ENCODE results near the gene TMEM200B.
"Not testable (repeated sequence)": the region's sequence is repeated elsewhere in the genome, so short reads cannot be mapped to it uniquely, and the experiment has no call there.

TMEM200B gene

DNA sequence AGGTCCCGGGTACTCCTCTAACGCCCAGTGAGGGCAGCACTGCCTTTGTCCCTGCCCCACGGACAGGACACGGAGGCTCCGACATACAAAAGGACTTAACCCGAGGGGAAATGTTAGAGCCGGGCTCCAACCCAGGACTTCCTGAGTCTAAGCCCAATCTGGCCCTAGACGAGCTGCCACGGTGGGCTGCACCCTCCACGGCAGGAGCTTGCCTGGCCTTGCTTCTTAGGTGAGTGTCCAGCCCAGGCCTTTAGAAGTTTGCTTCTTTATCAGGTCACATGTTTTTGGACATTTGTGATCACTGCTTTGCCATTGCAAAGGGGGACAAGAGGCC is 11.0 kb upstream of the TMEM200B start:
- no peak for DNase-seq (ENCODE audit: low read depth in 1 of 2, low spot score in 1 of 2)

DNA sequence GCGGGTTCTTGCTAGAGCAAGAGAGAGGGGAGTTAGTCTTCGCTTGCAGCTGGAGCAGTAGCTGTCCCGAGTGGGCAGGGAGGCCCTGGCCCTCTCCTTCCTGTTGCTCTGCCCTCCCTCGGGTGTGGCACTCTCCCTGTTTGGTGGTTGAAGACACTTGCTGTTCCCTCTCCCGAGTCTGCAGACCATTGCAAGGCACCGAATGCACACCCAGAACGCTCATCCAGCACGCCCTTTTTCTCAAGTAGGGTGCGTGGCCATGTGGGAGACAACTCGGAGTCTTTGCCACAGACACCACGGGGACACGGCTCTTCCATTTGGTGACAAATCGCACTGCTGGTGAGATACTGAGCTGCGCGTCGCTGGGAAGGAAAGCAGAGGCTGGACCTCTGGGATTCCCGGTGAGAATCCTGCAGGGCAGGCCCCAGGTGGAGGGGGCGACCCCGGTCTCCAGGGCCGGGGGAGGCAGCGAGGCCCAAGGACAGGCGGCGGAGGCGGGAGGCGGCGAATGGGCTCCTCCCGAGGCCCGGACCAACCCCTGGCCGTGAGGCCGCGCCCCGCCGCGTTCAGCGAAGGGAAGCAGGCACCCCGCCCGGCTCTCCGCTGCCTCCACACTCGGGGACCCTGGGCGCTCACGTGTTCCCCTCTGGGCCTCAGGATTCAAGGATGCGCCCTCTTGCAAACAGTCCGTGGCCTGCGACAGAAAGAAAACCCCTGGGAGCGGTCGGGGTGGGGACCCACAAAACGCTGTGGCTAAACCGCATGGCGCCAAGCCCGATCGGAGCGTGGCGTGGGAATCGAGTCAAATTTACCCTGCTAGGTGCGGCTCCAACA is 10.4 kb upstream of the TMEM200B start:
- DNase-seq (ENCODE audit: low read depth in 1 of 2, low spot score in 1 of 2), result no peak

DNA sequence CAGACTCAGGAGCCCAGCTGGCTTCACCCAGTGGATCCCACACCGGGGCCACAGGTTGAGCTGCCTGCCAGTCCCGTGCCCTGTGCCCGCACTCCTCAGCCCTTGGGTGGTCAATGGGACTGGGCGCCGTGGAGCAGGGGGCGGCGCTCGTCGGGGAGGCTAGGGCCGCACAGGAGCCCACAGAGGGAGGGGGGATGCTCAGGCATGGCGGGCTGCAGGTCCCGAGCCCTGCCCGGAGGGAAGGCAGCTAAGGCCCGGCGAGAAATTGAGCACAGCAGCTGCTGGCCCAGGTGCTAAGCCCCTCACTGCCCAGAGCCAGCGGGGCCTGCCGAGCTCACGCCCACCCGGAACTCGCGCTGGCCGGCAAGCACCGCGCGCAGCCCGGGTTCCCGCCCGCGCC is 7.4 kb upstream of the TMEM200B start:
- DNase-seq (ENCODE audit: low read depth in 1 of 2, low spot score in 1 of 2), result not testable (repeated sequence)

DNA sequence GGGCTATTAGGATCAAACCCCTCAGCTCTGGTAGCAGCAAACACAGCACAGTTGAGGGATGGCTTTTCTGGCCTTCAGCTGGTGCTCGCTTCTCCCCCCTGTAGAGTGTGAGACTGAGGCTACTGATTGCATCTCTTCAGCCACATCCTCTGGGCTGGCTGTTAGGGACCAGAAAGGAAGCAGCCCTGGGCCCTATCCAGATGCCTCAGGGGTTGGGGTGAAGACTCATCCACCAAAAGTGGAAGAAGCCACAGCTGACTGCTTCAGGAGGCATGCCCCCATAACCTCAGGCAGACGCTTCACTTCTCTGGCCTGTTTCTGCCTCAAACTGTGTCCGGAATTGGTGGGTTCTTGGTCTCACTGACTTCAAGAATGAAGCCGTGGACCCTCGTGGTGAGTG is 6.2 kb upstream of the TMEM200B start:
- no peak for DNase-seq (ENCODE audit: low read depth in 1 of 2, low spot score in 1 of 2)

DNA sequence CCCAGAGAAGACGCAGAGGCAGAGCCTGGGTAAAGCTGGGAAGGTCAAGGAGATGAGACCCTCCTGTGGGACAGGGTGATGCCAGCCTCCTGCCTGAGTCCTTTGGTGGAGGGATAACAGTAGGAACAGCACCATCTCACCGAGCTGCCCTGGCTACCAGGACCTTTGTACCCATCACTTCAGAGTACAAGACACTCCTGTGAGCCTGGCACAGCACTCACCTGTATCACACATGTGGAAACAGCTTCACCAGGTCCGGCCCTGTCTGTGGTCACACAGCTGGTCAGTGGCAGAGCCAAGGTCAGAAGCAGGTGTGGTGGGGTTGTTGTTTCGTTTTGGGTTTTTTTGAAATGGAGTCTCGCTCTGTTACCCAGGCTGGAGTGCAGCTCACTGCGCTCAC is 5.0 kb upstream of the TMEM200B start:
- DNase-seq (ENCODE audit: low read depth in 1 of 2, low spot score in 1 of 2), result no peak

DNA sequence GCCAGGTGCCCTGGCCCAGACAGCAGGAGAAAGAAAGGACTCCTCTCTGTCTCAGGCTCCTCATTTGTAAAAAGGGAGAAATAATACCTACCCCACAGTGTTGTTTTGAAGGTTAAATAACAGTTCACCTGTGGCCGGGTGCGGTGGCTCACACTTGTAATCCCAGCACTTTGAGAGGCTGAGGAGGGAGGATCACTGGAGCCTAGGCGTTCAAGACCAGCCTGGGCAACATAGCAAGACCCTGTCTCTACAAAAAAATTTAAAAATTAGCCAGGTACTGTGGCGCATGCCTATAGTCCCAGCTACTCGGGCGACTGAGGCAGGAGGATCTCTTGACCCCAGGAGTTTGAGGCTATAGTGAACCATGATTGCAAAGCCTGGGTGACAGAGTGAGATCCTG is 2.5 kb upstream of the TMEM200B start:
- no peak for DNase-seq (ENCODE audit: low read depth in 1 of 2, low spot score in 1 of 2)

DNA sequence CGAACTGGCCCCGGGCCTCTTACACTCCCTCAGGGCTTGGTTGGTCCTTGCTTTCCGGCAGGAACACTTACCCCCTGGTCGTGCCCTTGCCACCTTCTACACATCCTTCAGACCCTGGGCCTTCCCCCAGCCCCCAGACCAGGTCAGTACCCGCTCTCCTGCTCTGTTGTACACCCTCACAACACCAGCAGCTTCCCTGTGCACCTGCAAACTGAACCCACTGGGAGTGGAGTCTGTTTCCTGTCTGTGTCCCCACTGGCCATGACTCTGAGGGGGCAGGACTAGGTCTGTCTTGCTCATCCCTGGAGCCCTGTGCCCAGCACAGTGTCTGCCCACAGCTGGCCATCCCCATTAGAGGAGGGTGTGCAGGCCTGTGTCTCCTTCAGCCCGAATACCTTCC is 2.1 kb upstream of the TMEM200B start:
- DNase-seq (ENCODE audit: low read depth in 1 of 2, low spot score in 1 of 2), result no peak

DNA sequence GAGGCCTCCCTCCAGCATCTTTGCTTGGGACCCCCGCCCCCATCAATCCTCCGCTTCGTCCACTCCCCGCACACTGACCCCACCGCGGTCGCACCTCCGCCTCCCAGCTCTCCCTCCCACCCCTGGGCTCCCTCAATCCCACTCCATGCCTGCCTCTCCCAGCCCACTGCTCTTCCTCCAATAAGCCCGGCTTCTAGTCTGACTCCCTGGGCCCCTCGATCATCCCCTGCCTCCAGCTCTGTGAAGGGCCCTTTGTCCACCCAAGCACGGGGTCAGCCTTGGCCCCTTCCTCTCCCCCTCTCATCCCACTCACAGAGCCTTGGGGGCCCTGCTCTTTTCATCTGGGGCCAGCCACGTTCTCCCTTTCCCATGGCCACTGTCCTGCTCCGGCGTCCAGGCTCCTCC is 1.5 kb upstream of the TMEM200B start:
- DNase-seq (ENCODE audit: low read depth in 1 of 2, low spot score in 1 of 2), result no peak

DNA sequence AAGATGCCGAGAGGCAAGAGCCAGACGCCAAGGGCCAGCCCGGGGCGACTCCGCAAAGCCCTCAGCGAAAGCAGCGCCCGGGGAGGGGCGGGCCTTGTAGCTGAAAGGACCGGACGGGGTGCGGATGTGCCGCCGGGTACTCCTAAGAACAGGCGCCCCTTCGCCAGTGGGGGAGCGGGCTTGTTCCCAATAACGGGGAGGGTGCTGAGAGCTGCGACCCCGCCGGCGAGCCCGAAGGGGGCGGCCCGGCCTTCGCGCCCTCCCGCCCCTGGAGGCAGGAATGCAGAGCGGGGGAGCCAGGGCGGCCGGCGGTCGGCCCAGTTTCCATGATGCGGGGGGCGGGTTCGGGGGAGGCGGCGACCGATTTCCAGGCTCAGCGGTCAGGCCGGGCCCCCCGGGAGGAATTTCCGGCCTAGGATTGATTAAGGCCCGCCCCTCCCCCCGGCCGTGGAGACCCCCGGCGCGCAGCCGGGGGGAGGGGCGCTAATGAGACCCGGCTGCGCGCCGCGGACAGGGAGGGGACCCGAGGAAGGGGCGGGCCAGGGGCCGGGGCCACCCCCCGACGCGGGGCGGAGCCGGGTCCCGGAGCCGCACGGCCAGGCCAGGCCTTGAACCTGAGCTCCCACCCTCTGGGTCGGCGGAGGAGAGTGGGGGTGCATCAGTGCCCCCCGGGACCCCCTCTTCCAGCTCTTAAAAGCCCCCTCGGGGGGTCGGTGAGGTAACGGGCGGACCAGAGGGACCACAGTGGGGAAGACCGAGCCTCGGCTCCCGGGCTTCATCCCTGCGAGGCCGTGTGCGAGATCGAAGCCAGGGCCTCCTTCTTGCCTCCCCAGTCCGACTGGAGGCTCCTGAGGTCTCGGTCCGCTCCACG is 898 bp upstream of the TMEM200B start:
- peak in 1 of 2 donors; percentile 36 for DNase-seq (ENCODE audit: low read depth in 1 of 2, low spot score in 1 of 2)

DNA sequence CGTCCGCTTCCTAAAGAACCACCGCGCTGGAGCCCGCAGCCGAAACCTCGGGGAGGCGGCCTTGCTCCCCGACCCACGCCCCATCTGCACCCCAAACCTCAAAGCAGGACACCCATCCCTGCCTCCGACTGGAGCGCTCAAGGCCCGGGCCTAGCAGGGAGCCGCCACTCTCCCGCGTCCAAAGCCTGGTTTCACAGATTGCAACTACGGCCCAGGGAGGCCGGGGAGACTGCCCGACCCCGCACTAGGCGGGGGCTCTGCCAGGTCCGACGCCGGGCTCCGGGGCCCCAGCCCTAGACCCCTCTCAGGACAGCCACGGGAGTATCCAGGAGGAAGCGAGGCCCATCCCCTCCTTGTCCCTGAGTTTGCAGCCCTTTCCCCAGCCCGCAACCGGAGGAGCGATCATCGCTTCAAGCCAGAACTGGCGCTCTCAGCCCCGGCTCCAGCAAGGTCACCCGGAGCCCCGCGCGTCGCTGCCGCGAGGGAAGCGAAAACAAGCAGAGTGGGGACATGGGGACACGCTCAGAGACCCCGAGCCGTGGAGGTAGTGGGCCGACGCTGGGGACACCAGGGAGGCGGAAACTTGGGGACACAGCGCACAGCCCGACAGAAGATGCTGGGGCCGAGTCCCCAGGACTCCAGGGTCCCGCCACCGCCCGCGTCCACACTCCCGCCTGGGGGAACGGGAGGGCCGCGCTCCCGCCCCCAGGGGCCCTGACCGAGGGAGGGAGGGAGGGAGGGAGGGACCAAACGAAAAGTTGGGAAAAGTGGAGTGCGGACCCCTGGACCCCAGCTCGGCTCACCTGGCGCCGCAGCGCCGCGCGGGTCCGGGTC is 433 bp downstream of the TMEM200B start:
- DNase-seq (ENCODE audit: low read depth in 1 of 2, low spot score in 1 of 2), result no peak

DNA sequence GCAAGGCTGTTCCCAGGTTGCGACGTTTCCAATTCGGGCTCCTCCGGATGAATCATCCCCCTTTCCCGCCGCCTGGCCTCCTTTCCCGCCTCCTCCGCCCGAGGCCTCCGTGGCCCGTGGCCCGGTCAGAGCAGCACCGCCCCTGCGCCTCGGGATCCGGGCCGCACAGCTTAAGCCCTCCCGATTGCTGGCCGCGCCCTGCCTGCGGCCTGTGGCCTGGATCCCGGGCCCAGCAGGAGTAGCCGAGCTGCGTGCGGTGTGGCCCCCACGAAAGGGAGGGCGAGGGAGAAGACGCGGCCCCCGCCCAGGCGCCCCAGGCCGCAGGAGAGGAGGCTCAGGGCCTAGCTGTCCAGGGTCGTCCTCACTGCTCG is 1.0 kb downstream of the TMEM200B start:
- no peak for DNase-seq (ENCODE audit: low read depth in 1 of 2, low spot score in 1 of 2)

DNA sequence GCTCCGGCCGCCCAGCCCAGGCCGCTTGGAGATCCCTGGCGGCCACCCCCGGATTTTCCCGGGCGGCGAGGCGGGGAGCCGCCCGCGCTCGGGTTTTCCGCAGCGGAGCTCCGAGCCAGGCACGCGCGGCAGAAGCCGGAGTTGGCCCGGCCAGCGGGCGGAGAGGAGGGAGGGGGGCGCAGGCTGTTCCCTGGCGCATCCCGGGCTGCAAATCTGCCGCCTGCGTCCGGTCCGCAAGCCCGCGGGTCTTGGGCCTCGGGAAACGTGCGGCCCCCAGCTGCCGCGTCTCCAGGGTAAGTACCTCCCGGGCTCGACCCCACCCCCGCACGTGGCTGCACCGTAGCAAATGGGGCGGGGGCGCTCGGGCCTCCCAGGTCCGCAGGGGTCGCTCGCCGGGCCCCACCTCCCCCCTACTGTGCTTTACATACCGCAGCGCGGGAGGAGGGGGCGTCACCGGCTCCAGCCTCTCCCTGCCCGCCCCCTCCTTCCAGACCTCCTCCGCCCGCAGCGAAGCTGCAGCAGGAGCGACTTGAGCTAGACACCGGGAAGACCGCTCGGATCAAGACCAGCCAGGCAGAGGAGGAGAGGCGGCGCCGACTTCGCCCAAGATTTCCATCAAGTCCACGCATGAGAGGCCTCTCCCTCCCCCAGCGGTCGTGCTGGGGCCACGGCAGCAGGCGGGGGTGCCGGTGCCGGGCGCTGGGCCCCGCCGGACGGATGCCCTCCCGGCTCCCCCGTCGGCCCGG is 1.6 kb downstream of the TMEM200B start:
- DNase-seq (ENCODE audit: low read depth in 1 of 2, low spot score in 1 of 2), result no peak

DNA sequence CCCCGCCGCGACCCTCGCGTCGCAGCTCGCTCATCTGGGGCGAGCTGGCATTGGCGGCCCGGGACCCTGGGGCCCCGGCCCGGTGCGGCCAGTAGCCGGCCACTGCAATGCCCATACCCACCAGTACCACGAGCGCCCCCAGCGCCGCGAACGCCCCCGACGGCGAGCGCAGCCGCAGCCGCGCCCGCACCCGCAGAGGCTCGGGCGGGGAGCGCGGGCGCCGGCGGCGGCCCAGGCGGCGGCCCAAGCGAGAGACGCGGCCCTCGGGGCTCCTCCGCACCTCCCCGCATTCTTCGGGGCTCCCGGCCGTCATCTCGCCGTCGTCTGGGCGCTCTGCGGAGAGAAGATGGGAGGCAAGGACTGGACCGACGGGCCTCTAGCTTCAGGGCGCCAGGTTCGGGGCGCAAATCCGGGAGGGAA is 2.2 kb downstream of the TMEM200B start:
- no peak for DNase-seq (ENCODE audit: low read depth in 1 of 2, low spot score in 1 of 2)

DNA sequence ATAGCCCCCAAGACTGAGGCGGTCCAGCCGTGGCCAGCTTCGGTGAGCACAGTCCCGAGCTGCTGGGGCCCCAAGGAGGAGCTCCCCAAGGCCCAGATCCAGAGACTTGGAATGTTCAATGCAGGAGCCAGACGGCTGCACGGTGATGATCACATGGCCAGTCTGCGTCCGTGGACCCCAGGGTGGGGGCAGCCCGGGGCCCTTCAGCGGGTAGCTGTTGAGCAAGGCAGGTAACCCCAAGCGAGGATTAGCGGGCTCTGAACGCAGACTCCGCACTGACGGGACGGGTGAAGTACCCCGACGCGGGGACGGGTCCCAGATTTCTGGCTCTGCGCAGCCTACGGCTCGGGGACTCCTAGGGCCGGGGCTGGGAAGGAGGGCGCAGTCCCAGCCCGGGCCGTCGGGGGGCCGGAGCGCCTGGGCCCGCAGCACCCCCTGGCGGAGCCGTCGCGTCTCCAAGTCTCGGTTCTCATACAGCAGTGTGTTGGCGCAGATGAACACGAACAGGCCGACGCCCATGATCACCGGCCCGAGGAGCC is 2.7 kb downstream of the TMEM200B start:
- DNase-seq (ENCODE audit: low read depth in 1 of 2, low spot score in 1 of 2), result peak; percentile 37 to 57

DNA sequence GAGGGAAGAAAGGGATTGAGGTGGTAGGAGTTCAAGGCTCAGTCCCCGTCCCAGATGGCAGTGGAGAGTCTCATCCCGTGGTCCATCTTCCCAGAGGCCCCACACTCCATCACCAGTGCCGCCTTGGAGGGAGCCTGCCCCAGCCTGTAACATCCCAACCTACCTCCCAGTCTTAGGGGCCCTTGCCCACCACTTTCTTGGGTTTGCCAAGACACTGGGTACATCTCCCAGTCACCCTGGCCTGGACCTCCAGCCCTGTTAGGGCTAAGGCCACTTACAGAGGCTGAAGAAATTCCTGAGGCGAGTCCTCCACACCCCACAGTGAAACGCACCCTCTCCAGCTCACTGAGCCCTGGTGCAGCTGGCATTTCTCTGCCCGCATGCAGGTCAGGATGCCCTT is 3.3 kb downstream of the TMEM200B start:
- DNase-seq (ENCODE audit: low read depth in 1 of 2, low spot score in 1 of 2), result no peak

DNA sequence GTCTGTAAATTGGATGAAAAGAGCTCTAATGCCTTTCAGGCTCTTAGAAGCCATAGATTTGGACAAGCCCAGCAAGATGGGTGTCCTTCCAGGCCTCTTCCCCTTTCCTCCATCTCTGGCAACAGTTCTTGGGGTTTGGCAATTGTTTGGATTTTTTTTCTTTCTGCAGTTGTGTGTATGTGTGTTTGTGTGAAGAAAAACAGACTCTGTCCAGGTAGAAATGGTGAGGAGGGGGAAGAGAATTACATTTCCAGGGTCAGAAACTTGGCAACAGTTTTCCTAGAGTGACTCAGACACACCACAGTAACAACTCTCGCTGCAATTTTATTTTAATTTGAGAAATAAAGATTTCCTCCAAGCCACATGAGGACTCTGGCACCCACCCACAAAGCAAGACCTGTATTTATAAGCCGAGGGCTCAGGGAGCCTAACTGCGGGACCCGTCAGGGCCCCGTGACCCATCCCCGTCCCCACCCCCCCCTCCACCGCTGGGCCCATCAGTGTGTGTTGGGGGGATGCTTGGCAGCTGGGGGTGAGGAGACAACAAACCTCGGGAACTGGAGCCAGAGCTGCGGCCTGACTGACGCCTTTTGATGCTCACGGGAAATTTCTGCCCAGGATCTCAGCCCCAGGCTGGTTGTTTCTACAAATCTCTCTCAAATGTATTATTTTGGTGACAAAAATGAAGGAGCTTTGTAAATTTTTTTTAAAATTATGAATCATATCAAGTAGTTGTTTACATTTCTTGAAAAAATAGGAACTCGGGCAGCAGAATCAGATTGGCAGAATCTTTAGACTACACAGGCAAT is 4.4 kb downstream of the TMEM200B start:
- no peak for DNase-seq (ENCODE audit: low read depth in 1 of 2, low spot score in 1 of 2)

DNA sequence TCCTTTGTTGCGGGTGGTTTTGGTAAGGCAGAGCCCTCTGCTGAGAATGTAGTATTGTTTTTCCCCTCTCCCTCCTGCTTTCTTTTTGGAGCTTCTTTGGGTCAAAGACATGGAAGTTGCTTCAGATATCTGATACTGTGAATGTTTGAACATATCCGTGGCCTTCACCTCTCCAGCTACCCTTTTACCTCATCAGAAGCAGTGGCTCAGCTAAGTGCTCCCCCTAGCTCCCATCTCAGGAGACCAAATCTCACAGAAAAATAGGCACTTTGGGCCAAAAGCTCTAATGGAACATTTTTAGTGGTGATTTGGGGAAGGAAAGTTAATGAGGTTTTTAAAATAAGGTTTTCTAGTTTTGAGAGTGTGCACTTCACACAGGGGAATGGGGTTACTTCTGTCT is 6.3 kb downstream of the TMEM200B start:
- no peak for DNase-seq (ENCODE audit: low read depth in 1 of 2, low spot score in 1 of 2)

DNA sequence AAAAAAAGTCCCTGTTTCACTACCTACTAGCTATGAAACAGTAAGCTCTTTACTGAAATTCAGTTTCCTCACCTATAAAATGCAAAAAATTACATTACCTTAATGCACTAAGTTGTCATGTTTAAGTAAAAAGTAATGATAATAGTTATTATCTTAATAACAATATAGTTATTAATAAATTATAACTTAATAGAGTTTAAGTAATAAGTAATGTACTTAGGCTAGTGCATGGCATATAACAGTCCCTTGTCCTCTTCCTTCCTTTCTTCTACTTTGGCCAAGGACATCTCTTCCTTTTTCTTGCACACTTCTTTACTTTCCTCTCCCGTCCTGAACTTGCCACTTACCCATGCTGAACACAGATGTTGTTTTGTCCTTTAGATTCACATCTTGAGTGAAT is 9.0 kb downstream of the TMEM200B start:
- no peak for DNase-seq (ENCODE audit: low read depth in 1 of 2, low spot score in 1 of 2)

DNA sequence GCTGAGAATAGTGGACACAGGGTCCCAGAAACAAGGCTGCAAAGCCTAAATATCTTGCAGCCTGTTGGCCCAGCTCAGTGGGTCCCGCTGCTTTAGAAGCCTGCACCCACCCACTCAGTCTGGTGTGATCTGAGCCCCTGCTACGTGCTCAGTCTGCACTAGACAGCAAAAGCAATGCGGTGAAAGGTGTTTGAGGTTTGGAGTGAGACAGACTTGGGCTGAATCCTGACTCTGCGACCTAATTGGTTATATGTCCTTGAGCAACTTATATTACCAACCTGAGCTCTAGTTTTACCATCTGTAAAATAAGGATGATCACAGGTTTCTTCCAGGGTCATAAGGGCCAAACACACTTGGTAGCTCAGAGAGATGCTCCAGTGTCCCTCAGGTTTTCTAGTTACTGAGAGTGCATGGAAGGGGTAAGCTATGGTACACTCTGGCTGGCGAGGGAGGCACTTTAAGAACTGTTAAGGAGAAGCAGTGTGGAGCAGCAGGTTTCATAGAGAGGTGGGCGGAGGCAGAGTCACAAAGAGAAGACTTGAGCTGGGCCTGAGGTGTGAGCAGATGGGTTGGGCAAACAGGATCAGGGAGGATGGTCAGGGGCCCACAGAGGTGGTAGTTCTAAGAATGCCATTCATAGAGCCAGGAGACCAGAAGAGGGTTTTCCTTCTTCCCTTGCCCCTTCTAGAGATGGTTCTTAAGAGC is 10.1 kb downstream of the TMEM200B start:
- no peak for DNase-seq (ENCODE audit: low read depth in 1 of 2, low spot score in 1 of 2)

All from stimulated activated CD4-positive, alpha-beta T cell treated with anti-CD3 and anti-CD28 coated beads, Interleukin-15, amount 100 ng/mL, for 1 hour (primary cell).